HG03342 (cell line): ENCODE data around the gene ZRANB1.

Source experiments
- ATAC-seq: cut with Tn5 transposase; IDR thresholded peaks from one replicate; pipeline ENCODE4 v1.9.1; 2021; ENCODE audit warnings: mild to moderate bottlenecking, moderate library complexity; ENCODE audit not compliant: unreplicated experiment

ZRANB1 gene

DNA sequence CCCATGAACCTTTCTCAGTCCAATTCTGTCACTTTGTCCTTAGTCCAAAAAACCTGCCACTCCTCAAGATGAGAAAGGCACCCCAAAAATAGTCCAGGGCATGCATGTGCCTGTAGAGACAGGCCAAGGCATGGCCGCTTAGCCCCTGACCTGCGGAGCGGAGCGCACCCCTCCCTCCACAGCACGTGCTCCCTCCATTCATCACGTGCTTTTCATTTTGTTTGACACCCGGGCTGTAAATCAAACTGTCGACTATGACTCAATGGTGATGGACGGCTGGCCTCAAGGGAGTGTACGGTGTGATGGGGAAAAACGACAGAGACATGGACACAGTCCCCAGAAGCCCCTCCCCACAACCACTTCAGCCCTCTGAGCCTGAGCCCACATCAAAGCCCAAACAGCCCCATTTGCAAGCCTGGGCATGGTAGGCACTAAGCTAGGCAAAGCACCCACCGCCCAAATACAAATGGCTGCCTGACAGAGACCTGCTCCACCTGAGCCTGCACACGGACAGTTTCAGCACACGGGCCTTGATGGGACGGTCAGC, 90.6 kb downstream of the ZRANB1 start:
- ATAC-seq, result no peak

GRCh38 chr10:125033146-125033924, 91.4 kb downstream of the ZRANB1 start:
- no peak for ATAC-seq

- ATAC-seq, result no peak
Observed at GRCh38 chr10:125034675-125035074, 92.8 kb downstream of the ZRANB1 start.

- no peak for ATAC-seq
Observed at GRCh38 chr10:125035136-125035535, 93.2 kb downstream of the ZRANB1 start.

- ATAC-seq, result no peak
Observed at GRCh38 chr10:125035588-125036295, 93.8 kb downstream of the ZRANB1 start.

DNA sequence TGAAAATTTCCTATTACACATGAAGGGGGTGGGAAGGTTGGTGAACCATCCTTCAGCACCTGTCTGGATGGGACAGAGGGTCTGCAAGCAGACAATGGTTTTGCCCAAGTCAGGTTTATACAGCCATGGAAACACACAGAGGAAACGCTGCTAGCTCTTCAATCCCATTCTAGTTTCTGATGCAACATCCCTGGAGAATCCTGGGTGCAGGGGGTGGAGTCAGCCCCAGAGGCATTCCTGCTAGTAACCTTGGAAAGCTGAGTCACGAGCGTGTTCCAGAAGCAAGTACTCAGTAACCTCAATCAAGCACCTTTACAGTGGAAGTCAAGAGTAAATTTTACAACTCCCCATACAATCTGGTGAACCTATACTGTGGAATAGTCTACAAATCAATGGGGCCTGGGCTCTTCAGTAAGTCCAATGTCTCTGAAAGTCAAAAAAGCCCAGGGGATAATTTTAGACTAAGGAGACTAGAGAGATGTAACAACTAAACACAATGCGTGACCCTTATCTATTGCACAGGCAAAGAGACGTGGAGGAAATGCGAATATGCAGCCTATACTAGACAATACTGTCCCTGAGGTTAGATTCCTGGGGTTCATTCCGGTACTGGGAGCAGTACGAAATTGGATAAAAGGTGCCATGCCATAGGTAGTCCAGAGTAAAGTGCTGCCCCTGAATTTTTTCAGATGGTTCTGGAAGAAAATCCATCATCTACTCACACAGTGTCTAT, 95.4 kb downstream of the ZRANB1 start:
- ATAC-seq, result no peak
